ENCODE data around the gene COL6A2.
"Not testable (repeated sequence)": the region's sequence is repeated elsewhere in the genome, so short reads cannot be mapped to it uniquely, and the experiment has no call there.

Gene COL6A2

DNA sequence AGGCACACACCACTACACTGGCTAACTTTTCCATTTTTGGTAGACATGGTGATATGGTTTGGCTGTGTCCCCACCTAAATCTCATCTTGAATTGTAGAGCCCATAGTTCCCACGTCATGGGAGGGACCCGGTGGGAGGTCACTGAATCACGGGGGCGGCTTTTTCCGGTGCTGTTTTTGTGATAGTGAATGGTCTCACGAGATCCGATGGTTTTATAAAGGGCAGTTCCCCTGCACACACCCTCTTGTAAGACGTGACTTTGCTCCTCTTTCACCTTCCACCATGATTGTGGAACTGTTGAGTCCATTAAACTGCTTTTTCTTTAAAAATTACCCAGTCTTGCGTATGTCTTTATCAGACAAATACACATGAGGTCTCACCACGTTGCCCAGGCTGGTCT lies 58.8 kb downstream of the COL6A2 start:
- DNase-seq (ENCODE audit: low read depth): no peak

DNA sequence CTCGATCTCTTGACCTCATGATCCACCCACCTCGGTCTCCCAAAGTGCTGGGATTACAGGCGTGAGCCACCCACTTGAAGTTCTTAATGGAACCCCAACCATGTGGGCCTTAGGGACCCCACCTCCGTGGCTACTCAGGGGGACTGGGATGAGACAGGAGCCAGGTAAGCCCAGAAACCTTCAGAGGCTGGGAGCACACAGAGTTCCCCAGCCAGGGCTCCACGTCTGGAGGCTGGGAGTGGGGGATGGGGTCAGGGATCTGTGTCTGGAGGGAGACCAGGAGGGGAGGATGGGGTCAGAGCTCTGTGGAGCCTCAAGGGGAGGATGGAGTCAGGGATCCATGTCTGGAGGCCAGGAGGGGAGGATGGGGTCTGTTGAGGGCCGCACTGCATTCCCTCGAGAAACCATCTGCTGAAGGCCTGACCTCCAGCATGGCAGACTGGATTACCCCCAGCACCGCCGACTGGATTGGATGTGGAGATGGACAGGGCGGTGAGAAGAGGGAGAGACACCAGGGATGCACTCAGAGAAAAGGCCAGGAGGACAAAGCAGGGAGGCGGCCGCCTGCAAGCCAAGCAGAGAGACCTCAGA lies 59.6 kb downstream of the COL6A2 start:
- DNase-seq (ENCODE audit: low read depth): no peak

DNA sequence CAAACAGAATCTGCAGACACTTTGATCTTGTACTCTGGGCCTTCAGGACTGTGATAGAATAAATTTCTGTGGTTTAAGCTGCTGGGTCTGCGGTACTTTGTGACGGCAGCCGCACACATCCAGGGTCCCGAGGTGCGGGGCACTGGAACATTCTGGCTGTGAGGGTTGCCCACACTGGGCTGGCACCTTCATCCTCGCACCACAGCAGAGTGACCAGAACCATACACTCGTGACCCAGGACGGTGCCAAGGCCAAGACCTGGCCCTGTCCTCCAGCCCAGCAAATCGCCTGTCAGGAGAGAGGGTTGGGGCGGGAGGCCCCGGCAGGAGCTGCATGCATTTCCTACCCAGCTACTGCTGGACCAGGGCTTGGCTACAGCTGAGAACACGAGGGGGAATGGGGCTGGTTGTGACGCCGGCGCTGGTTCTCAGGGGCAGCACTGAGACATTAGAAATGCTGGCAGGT lies 60.1 kb downstream of the COL6A2 start:
- no peak for DNase-seq (ENCODE audit: low read depth)

DNA sequence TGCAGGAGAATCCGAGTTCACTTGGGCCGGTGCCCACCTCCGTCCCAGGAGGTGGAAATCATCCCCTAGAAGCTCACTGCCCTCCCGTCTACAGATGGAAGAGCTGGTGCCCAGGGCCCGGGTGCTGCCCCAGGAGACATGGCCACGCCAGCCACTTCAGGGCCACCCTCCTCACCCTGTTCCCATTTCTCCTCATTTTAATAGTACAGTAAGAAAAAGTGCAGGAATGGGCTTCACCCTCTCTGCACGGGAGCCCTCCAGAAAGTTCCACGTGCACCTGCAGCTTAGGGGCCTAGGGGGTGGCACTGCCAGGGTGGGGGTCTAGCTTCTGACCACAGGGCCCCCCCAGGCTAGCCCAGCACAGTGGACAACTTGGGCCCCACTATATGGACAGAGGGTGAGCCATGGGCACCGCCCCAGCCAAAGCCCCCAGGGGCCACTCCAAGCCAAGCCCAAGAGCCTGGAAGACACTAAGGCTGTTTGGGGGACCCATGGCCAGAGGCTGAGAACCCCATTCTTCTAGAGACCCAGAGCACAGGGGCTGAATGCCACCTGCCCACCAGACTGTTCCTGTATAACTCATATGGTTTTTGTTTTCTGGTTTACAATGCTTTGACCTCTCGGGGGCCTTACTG lies 60.9 kb downstream of the COL6A2 start:
- DNase-seq (ENCODE audit: low read depth): no peak

DNA sequence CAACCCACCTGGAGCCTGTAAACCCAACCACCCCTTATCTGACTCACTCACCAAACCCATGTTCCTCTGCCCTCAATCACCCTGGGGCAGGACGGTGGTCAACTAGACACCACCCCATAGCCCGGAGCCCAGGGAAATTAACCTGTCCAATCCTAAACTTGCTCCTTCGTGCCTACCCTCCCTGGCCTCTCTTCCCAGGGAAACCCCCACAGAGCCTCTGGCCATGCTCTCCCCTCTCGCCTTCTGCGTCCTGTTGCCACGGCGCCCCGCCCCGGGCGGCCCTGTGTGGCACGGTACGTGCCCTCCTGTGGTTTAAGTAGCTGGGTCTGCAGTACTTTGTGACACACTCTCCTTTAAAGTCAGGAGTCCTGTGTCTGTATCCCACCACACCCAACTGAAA lies 61.5 kb downstream of the COL6A2 start:
- no peak for DNase-seq (ENCODE audit: low read depth)

DNA sequence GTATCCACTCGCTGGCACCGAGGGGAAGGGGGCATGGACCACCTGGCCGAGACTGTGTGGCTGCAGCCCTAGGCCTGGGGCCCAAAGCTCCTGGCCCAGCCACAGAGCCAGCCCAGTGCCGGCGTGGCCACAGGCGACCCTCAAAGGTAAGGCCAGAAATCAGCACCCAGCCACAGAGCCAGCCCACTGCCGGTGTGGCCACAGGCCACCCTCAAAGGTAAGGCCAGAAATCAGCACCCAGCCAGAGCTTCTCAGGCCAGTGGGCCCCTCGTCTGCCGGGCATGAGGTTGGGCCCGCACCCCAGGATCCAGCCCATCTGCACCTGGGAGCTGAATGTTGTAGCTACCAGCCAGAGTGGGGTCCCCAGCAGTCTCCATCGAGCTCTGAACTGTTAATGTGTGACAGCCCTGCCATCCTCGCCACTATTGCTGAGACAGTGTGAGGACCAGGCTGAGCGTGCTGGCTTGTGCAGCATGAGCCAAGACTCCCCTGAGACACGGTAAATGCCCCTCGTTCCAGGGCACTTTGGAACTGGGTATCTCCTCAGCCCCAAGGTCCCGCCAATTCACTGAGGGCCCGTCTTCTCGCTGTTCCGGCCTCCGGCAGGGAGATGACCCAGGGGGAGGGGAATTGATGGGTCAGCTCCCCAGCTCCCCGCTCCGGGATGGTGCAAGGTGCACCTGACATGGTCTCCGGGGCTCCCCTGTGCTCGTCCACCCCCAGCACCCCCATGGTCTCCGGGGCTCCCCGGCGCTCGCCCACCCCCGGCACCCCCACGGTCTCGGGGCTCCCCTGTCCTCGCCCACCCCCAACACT lies 62.1 kb downstream of the COL6A2 start:
- DNase-seq (ENCODE audit: low read depth): no peak

DNA sequence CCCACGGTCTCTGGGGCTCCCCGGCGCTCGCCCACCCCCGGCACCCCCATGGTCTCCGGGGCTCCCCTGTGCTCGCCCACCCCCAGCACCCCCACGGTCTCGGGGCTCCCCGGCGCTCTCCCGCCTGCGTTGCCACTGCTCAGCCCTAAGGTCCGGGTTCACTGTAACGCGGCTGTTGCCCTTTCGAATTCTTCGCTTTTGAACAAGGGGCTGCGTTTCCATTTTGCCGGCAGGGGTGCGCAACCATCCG lies 62.7 kb downstream of the COL6A2 start:
- no peak for DNase-seq (ENCODE audit: low read depth)

DNA sequence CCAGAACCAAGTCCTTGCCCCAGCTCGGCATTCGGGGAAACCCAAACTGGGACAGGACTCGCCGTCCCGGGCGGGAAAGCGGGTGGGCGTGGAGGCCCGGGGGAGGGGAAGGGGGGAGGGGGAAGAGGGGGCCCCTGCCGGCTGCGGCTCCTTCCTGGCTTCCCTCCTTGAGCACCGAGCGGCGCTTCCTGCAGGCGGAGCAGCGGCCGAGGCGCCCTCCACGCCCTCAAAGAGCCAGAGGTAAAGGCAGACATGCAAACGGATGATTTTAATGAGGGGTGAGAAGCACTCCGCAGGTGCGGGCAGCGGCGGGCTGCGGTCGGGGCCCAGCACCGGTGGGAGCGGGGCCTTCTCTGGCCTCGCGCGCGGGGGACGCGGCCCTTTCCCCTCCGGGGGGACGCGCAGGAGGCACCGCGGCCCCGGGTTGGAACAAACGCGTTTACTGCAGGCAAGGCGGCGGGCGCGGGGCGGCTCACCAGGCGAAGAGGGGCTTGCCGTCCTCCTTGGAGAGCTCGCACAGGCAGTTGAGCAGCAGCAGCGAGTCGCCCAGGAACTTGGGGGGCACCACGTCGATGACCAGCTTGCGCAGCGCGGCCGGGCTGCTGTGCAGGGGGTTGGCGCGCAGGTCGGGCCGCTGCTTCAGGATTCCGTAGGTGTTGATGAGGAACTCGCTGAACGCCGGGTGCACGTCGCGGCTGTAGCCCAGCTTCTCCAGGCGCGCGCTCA lies 63.2 kb downstream of the COL6A2 start:
- DNase-seq (ENCODE audit: low read depth): no peak

DNA sequence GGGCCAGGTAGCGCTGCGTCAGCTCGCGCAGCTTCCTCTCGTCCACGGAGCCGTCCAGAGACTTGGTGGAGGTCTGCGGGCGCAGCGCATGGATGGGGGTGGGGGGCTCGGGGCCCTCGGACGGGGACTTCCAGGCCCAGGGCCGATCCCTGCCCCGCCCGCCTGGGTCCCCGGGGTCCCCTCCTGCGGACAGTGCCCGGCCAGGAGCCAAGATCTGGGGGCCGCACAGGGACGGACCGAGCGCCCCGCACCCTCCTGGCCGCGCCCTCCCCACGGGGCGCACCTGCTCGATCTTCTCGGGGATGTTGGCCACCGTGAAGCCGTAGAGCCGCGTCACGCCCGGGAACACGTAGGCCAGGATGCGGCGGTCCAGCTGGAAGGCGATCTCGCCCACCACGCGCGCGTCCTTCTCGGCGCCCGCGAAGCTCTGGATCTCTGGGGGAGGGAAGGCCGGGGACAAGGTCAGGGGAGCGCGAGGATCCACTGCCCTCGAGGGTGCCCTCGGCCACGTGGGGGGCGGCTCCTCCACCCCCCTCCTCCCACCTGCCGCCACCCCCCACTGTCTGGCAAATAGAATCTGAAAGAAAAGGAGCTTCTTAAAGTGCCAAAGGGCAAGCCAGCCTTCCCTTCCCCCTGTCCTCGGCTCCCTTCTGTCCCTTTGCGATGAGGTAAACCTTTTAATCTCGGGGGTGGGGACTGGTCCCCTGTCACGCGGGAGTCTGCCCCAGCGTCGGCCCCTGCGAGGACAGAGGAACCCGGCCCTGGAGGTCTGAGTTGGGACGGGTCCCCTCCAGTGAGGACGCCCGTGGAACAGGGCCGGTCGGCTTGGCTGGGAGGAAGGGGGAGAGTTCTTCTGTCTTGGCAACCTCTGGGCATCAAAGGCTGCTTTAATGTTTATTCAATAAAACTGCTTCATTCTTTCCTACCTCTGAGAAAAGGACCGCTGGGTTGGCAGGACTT lies 64.0 kb downstream of the COL6A2 start:
- no peak for DNase-seq (ENCODE audit: low read depth)

DNA sequence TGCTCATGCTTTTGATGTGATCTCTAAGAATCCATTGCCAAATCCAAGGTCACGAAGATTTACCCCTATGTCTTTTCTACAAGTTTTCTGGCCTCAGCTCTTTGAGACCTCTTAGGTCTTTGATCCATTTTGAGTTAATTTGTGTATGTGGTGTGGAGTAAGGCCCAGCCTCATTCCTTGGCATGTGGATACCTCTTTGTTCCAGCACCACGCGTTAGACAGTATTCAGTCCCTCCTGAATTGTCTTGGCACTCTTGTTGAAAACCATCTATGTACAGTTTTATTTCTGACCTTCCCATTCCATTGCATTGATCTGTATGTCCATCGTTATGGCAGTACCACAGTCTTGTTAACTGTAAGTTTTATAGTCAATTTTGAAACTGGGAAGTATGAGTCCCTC lies 65.5 kb downstream of the COL6A2 start:
- DNase-seq (ENCODE audit: low read depth): no peak

DNA sequence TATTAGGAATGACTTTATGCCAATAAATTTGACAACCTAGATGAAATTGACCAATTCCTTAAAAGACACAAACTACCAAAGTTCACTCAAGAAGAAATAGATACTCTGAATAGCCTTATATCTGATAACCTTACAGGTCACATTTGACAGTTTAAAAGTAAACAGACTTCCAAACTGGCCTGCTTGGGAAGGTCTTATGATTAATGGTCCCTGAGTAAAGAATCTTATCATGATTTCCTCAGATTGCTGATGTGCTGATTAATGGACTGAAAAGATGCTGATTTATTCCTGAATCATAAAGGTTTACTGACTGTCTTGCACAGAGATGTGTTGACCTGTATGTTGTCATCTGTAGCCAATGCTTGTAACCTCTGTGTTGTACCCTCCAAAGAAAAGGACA lies 67.2 kb downstream of the COL6A2 start:
- no peak for DNase-seq (ENCODE audit: low read depth)

DNA sequence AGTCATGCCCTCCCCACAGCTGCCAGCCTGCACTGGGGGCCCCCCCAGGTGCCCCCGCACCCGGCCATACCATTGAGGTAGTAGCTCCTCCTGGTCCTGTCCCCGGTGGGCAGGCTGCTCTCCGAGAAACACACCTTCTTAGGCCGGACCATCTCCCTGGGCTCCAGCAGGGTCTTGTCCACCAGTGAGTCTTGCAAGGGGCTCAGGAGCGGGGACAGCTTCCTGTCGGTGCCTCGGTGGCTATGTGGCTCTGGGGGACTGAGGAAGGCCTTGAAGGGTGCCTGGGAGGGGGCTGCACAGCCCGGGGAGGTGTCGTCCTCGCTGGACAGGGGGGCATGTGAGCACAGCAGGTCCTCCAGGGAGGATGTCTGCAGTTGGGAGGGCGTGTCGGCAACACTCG lies 70.3 kb downstream of the COL6A2 start:
- DNase-seq (ENCODE audit: low read depth): no peak

DNA sequence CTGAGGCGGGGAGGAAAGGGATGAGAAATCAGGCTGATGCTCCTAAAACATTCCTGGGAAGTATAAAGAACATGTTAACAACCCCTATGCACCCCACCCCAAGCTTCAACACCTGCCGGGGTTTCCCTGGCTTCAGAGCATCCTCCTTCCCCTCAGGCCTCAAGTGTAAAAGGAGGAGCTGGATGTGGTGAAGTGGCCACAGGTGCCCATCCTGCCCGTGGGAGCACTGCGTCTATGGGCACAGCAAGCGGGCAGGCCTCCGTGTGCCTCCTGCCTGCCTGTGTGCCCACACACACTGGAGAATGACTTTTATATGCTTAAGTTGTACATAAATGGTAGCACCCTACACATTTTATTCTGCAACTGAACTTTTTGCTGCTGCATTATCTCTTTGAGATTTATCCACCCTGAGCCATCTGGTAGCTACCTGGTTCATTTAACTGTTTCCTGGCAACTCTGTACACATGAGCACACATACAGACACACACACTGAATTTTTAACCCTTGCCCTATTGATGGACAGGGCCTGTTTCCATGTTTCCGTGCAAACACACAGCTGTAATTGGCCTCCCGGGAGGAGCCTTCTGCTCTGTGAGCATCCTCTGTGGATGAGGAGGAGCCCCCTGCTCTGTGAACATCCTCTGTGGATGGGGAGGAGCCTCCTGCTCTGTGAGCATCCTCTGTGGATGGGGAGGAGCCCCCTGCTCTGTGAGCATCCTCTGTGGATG lies 70.9 kb downstream of the COL6A2 start:
- no peak for DNase-seq (ENCODE audit: low read depth)

DNA sequence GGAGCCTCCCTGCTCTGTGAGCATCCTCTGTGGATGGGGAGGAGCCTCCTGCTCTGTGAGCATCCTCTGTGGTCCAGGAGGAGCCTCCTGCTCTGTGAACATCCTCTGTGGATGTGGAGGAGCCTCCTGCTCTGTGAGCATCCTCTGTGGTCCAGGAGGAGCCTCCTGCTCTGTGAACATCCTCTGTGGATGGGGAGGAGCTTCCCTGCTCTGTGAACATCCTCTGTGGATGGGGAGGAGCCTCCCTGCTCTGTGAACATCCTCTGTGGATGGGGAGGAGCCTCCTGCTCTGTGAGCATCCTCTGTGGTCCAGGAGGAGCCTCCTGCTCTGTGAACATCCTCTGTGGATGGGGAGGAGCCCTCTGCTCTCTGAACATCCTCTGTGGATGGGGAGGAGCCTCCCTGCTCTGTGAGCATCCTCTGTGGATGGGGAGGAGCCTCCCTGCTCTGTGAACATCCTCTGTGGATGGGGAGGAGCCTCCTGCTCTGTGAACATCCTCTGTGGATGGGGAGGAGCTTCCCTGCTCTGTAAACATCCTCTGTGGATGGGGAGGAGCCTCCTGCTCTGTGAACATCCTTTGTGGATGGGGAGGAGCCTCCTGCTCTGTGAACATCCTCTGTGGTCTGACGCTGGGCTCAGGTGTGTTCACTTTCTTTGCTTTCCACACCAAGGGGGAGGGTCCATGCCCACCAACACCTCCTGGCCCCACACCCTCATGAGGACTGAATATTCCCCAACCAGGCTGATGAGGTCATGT lies 72.7 kb downstream of the COL6A2 start:
- not testable (repeated sequence) for DNase-seq (ENCODE audit: low read depth)

DNA sequence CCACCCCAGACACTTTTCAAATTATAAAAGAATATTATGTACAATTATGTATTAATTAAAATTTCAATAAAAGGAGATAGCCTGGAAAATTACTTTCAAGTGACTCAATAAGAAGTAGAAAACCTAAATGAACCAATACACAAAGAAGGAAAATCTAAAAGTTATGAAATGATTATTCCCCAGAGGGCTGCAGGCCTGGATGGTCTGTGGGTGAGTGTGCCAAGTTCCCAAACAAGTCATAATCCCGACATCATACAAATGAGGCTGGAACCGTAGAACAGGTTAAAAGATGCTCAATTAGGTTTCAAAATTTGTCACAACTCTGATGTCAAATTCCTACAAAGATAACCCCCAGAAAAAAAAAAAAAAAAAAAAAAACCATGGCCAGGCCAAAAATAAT lies 73.7 kb downstream of the COL6A2 start:
- DNase-seq (ENCODE audit: low read depth): no peak

DNA sequence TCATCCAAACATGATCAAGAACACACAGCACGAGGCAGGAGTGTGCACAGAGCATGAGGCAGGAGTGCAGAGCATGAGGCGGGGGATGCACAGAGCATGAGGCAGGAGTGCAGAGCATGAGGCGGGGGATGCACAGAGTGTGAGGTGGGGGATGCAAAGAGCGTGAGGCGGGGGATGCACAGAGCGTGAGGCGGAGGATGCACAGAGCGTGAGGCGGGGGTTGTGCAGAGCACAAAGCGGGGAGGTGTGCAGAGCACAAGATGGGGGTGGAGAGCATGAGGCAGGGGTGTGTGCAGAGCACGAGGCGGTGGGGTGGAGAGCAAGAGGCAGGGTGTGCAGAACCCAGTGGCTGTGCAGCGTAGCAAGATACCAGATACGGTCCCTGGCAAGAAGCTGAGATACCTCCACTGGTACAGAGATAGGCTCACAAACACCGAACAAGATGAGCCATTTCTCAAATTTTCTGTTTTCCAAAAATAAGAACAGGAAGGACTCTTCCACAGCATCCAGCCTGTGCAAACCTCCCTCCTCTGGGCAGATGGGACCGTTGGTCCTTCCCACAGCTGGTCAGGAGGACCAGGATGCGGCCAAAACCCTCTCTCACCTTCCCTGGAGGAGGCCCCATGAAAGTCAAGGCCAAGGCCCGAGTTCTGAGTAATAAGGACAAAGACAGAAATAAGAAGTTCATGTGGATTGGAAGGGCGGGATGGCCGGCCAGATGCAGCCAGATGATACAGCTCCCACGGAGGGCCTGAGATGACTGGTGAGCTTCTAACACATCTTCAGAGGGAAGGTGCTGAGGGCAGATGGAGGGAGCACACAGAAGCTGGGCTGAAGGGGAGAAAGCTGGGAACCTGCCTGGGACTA lies 74.3 kb downstream of the COL6A2 start:
- DNase-seq (ENCODE audit: low read depth): no peak

DNA sequence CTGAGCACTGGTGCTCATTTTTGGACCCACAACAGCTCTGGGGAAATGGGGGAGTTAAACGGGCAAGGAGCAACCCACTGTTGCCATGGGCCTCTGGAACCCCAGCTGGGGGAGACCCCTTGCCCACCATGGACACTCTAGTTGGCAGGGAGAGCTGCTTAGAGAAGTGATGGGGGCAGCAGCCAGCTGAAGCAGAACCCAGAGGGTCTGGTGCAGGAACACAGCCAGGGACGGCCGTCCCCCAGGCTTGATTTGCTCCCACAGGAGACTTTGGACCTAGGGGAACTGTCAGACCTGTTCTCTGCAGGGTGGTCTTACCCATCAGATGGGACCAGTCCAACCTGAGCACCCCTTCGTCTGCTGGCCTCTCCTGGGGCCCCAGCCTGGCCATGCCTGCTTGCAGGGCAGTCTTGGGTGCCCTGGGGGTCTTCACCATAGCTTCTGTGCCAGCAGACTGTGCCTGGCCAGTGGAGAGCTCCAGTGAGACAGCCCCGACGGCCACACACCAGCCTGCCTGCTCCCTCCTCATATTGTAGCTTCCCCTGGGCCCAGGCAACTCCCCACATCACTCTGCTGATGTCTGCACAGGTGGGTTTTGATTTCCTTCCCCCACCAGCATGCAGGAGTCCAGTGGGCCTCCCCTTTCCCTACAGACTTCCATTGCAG lies 75.1 kb downstream of the COL6A2 start:
- DNase-seq (ENCODE audit: low read depth): no peak

DNA sequence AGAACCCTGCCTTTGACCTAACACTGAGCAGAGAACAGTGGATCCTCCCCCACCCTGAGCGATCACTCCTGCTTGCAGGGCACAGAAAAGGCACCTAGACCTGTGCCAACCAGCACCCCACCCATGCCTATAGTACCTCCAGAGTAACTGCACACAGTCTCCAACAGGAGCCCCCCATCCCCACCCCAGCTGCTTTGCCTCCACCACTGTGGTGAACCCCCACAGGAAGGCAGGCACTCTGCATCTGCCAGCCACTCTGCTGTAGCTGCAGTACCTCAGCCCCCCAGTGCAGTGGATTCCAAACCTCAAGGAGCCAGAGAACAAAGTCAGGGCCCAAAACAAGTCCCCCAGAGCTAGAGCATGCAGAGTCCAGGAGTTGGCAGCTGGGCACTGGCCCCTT lies 75.7 kb downstream of the COL6A2 start:
- no peak for DNase-seq (ENCODE audit: low read depth)
